GM12892 (cell line): ENCODE results near the gene VSIG2.

Experiments
- POLR2A ChIP-seq: IDR thresholded peaks from 2 replicates; pipeline ENCODE4 v1.6.1; 2011; ENCODE audit warnings: low read depth, low read length, control low read depth
- POLR2AphosphoS5 ChIP-seq: IDR thresholded peaks from 2 replicates; pipeline ENCODE4 v1.6.1; 2011; ENCODE audit warnings: low read depth, low read length, control low read depth
- TAF1 ChIP-seq: IDR thresholded peaks from 2 replicates; pipeline ENCODE4 v1.6.1; 2011; ENCODE audit warnings: low read depth, mild to moderate bottlenecking, control low read depth, low read length, borderline replicate concordance

GRCh38 chr11:124756033-124756752 lies 4.1 kb upstream of the VSIG2 start:
- TF ChIP-seq TAF1 (no peak), POLR2A (no peak), POLR2AphosphoS5 (no peak)
